GM21619 (cell line): ENCODE results near the gene SLC17A7.
A peak's percentile ranks its signal among the peaks of the same experiment; 100 is the strongest.

Source experiments
- ATAC-seq: cut with Tn5 transposase; IDR thresholded peaks from one replicate; pipeline ENCODE4 v1.9.1; 2021; ENCODE audit not compliant: unreplicated experiment

The SLC17A7 gene

DNA sequence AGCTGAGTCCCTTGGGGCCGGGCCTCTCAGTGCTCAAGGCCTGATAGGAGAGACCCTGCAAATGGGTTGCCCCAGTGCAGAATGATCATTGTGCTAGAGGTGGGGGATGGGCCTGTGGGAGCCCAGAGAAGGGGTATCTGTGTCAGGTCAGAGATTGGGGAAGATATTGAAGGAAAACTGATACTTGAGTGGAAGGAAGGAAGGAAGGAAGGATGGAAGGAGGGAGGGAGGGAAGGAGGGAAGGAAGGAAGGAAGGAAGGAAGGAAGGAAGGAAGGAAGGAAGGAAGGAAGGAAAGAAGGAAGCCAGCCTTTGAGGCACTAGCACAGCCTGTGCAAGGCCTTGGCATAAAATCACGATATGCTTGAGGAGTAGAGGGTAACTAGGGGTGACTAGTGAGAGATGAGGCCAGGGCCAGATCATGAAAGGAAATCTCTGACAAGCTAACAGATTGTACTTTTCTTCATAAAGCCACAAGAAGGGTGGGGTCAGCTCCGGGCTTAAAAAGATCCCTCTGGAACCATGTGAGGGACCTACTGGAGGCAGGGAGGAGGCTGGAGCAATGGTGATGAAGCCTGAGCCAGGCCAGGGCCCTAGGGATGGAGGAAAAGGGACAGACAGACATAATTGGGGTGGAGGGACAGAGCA lies 29.5 kb downstream of the SLC17A7 start:
- ATAC-seq = no peak

DNA sequence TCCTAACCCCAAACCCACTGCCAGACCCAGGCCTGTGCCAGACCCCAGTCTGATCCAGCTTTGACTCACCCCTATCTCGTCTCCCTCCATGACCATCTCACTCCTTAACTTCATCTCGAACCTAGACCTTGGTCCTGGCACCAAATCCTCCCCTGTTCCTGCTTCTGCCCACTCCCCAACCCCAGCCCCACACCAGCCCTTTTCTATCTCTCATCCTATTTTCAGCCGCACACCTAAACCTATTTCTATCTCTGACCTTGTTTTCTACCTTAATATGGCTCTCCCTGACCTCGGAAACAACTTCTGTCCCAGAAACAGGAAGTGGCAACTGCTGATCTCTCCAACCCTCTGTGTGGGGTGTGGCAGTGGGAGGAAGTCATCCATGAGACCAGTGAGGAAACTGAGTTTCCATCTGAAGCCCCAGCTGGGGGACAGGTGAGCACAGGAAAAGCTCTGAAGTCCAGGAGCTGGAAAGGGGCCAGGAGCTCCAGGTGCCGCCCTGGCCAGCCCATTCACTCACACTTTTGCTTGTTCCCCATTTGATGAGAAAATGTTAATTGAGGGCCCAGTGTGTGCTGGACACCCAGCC lies 31.8 kb downstream of the SLC17A7 start:
- ATAC-seq = no peak

DNA sequence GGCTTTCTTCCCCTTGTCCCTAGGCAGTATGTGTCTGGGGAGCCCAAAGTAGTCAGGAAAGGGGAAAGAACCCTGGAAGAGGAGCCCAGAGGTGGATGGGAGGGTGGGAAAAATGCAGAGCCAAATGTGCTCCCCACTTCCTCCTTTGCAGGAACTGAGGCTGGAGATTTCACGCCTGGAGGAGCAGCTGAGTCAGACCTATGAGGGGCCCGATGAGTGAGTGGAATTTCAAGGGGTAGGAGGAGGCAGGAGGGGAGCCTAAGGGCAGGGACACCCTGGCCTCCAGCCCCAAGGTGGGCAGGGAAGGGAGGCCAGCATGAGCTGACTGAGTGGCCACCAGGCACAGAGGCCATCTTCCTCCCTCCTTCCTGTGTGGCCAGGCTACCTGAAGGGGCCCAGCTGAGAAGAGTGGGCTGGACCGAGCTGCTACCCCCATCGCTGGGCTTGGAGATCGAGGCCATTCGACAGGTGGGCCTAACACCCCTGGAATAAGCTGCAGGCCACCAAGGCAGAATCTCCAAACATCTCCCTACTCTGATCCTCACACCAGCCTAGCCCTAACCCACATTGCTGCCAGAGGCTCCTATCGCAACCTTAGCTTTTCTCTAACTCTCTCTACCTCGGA lies 32.4 kb downstream of the SLC17A7 start:
- no peak for ATAC-seq

DNA sequence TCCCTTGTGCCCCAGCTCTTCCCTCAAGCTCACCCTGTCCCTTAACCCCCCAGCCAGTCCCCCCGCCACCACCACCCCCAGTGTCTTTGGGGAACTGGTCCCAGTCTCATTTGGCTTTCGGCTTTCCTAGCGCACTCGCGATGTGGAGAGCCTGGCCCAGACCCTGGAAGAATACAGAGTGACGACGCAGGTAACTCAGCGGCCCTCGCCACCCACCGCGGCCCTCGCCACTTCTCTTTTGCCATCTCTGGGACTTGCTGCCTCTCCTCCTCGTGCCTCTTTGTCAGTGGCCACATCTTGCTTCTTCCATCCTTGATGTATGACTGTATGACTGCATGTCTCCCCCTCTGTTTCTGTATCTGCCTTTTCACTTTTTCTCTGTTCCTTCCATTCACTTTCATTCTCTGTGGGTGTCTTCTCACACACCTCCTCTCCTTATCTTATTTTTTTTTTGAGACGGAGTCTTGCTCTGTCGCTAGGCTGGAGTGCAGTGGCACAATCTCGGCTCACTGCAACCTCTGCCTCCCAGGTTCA lies 33.8 kb downstream of the SLC17A7 start:
- no peak for ATAC-seq

DNA sequence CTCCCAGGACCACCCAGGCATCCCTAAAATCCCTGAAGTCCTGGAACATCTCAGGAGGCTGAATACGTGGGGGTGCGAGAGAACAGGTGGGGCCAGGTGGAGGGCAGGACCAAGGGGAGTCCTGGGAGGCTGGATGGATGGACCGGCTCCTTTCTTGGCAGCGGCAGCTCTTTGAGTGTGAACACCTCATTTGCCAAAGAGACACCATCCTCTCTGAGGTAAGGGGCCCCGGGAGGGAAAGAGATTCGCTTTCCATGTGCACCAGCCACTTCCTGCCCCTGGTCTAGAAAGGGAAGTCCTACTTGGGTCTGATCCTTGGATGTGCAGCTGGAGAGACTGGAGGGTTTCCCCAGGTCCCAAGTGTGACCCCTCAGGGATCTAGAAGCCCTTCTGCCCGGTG lies 34.2 kb downstream of the SLC17A7 start:
- ATAC-seq = no peak

DNA sequence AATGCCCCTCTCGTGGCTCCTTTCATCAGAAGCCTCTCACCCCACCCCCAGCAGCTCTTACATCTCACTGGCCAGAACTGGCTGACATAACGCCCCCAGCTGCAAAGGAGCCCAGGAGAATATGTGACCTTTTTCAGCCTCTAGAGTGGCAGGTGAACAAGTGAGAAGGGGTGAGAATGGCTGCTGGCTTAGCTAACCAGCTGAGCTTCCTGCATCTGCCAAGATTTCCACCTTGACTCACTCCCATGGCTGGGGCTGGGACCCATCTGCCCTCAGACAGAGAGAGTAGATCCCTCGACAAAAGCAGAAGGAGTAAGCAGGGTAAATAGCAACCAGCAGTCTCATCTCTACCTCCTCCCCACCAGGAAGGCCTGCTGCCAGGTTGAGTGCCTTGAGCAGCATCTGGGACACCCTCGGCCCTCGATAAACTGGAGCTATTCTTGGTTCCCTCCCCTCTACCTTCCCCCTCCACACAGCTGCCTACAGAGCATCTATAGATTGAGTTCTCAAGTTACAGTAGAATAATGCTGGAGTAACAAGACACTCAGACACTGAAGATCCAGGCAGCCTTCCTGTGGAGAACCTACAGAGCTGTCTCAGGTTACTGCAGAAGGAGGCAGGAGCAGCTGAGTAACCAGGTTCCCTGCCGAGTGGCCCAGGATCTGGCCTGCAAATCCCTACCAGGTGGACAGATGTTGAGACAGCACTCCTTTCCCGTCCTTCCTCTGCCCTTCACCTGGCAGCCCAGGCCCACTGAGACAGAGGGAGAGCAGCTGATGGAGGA lies 37.7 kb downstream of the SLC17A7 start:
- no peak for ATAC-seq

DNA sequence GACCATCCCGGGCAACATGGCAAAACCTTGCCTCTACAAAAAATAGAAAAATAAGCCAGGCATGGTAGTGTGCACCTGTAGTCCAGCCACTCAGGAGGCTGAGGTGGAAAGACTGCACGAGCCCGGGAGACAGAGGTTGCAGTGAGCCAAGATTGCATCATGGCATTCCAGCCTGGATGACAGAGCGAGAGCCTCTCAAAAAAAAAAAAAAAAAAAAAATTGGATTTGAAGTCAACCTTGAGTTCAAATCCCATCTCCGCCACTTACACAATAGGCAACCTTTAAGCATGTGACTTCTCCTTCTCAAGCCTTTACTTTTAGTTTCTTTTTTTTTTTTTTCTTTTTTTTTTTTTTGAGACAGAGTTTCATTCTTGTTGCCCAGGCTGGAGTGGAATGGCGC lies 41.3 kb downstream of the SLC17A7 start:
- ATAC-seq = no peak

DNA sequence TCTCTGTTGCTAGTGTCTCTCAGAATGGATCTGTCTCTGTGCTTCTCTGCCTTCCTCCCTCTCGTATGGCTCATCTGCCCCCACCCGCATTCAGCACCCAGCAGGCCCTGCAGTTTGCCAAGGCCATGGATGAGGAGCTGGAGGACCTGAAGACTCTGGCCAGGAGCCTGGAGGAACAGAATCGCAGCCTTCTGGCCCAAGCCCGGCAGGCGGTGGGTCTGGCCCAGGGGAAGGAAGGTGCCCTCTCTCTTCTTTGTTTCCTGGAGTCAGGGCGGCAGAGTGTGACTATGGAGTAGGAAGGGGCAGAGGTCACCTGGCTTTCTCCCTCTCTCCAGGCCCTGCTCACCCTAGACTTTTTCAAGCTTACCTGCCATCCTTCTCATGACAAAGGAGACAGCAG lies 42.4 kb downstream of the SLC17A7 start:
- no peak for ATAC-seq

DNA sequence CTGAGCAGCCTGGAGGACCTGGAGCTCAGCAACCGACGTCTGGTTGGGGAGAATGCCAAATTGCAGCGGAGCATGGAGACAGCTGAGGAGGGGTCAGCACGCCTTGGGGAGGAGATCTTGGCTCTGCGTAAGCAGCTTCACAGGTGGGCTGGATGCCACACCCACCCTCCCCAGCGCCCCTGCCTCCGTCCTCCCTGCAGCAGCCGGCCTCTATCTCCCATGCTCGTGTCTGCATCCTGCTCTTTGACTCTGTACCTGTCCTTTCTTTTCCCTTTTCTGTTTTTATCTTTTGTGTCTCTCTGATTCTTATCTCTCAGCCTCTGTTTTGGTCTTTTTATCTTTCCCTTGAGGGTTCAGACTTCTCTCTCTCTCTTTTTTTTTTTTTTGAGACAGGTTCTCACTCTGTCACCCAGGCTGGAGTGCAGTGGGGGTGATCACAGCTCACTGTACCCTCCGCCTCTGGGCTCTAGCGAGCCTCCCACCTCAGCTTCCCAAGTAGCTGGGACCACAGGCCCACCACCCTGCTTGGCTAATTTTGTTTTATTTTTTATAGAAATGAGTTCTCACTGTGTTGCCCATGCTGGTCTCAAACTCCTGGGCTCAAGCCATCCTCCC lies 43.2 kb downstream of the SLC17A7 start:
- no peak for ATAC-seq

DNA sequence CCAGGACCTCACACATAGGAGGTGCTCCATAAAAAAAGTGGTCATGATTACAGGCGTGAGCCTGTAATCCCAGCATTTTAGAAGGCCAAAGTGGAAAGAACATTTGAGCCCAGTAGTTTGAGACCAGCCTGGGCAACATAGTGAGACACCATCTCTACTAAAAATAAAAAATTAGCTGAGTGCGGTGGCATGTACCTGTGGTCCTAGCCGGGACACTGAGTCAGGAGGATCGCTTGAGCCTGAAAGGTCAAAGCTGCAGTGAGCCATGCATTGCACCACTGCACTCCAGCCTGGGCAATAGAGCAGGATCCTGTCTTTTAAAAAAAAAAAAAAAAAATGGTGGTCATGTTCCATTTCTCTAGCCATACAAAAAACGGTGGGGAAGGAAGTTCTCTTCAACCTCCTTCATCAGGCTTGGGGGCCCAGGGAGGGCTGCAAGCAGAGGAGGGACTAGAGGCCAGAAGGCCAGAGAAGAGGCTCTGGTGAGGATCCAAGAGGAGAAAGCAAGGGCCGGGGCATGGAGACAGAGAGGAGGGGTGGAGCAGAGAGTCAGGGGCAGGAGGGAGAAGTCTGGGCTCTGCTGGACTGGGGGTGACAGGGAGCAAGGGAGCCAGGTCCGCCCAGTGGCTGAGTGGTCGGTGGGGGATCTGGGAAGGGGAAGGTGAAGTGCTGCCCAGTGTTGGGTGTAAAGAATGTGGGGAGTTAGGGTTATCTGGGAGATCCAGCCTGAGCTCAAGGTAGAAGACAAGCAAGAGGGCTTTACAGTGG lies 44.4 kb downstream of the SLC17A7 start:
- ATAC-seq = no peak

DNA sequence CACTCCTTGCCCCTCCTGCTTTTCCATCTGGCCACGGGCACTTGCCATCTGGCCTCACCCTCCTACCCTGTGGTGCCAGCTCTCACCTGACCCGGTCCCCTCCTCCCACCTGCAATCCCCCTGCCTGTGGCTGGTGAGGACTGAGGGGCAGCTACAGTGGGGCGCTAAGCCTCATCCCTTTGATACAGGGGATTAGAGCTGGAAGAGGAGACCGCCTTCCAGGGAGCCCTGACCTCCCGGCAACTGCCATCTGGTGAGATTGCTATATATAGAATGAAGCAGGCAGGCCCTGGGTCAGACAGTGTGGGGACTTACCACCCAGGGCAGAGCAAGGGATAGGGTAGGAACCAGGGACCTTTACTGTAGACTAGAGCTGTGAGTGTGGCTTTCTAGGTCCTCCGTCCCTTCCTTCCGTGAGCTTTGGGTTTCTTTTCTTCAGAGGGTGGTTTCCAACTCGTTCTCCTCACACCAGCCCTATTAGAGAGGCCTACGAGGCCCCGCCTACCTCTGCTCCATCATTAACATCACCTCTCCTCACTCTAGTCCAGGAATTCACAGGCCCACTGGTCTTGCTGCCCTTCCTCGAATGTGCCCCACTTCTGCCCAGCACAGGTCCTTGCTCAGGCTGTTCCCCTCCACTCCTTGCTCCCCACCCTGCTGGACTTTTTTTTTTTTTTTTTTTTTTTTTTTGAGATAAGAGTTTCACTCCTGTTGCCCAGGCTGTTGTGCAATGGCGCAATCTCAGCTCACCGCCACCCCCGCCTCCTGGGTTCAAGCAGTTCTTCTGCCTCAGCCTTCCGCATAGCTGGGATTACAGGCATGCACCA lies 45.5 kb downstream of the SLC17A7 start:
- ATAC-seq = no peak

DNA sequence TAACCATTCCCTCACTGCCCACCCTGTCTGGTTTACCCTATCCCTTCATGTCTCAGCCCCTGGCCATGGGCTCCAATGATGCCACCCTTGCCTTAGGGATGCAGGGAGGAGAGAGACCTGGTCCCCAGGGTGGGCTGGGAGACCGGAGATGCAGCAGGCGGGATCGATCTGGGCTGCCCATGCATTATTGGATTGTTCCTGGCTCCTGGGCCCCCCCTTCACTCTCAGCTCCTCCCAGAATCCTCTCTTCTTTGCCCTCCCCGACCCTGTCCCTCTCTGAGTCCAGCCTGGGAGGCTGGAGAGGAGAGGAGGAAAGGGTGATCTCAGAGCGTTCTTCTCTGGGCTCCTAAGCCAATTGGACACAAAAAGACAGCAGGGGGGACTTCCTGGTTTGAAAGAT lies 47.4 kb downstream of the SLC17A7 start:
- ATAC-seq = no peak

DNA sequence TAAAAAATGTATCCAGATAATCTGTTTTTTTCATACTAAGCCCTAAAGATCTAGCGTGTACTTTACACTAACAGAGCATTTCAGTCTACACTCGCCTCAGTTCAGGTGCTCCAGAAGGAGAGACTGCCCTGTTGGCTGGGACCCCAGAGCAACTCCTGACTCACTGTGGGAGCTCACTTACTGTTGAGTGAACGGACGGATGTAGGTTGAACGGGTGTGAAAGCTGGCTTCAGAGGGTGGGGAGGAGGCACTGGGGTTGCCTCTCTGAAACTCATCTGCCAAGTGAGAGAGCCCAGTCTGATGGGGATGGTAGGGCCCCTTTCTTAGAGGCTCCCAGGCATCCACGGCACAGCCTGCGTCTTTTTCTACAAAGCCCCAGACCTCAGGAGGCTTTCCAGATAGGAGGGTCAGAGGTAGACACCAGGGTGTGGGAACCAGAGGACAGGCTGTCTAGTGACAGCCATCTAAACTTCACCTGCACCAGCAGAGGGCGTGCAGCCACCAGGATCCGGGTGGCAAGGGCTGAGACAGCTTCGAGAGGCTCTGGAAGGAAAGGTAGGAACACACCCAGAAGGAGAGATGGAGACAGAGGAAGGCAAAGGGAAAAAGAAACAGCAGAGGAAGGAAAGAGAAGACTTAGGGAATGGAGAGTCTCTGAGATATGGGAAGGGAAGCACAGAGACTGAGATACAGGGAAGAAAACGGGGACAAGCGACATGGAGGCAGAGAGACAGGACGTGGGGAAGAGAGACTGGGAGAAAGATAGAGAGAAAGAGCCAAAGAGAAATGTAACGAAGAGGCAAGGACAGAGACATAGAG lies 49.5 kb downstream of the SLC17A7 start:
- ATAC-seq = no peak

DNA sequence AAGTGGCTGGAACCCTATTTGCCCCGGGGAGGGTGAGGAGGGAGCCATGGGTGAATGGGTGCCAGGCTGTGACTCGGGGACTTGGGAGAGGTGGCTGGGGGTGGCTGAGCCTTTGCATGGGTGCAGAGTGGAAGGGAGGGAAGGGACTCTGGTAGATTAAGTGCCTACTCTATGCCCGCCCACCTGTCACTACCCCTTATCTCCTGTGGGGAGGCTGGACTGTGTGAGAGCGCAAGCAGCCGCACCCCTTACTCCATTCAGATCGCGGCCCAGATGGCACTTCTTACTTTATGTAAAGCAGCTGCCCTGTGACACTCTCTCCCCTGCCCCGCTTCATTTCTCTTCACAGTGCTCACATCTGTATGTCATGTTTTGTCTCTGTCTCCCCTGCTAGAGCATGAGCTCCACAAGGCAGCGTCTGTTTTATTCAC lies 50.4 kb downstream of the SLC17A7 start:
- no peak for ATAC-seq

DNA sequence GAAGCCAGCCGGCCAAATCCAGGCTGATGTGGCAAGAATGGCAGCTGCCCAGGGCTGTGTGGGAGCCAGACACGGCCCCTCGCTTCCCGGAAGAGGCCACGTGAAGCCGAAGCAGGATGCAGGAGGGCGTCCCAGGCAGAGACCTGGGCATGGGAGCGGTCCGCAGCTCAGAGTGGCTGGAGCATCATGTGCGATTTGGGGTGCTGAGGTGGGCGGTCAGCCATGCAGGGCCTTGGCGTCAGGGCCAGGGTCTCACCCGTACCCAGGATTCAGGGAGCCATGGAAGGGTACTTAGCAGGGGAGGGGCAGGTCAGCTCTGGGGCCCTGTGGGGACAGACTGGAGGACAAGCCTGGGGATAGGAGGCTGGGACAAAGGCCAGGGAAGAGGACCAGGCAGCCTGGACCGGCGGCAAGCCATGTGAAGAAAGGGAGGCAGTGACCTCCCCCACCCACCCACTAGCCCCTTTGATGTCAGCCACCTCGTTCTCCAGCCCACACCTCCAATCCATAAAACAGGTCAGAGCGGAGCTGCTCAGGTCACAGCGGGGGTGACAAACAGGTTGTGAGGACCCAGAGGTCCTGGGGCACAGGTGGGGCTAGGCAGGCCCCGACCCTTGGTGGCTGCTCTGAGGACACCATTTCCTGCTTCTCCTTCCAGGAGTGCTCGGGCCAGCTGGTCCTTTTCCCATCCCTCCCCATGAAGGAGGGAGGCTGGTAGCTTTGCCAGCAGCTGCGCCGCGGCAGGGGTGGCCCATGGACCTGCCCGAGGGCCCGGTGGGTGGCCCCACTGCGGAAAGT lies 51.0 kb downstream of the SLC17A7 start:
- ATAC-seq = no peak

DNA sequence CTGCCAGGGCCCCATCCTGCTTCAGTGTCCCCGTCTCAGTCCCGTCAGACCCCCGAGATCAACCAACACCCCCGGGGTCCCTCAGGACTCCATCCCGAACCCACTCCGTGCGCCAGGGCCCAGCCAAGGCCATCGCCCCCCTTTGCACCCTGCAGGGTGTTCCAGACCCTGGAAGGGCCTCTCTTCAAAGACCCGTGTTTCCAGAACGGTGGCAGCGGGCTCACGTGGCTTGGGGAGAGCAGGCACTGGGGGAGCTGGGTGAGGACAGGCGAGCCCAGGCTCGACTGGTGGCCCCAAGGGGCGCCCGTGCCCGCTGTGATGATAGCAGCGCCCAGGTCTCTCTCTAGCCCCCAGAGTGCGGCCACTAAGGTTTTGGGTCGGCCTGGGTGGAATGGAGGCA lies 51.9 kb downstream of the SLC17A7 start:
- ATAC-seq = no peak

DNA sequence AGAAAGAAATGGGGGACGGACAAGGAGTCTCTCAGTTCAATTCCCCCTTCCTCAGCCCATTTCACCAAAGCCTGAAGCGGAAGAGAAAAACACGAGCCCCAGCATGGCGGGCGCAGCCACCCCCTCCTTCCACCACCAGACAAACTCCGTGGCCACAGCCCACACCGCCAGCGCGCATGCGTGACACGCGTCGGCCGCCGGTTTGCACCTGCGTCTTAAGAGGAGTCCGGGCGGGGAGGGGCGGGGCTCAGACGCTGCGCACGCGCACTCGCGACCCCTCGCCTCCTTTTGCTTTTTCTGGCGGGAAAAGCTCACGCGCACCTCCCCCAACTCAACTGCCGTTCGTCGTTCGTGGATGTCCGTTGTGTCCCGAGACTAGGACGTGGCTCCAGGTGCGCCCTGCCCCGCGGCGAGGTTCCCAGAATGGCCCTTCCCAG lies 53.4 kb downstream of the SLC17A7 start, which contains the start of gene KASH5:
KASH5 (plus strand) TSS at position 314 of the 437 bp plus-strand sequence. CDS start 2,635 bp downstream, outside the sequence.
- peak; percentile 46 for ATAC-seq

DNA sequence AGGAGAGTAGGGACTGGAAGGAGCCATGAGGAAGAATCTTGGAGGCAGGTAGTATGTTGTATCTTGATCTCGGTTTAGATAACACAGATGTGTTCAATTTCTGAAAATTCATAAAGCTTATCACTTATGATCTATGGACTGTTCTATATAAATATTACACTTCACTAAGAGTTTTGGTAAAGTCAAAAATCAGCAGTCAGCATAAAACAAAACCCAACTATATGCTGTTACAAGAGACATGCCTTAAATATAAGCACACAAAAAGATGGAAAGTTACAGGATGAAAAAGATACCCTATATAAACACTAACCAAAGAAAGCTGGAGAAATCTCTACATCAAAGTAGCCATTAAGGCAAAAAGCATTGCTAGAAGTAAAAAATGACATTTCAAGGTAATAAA lies 57.7 kb downstream of the SLC17A7 start:
- ATAC-seq = no peak
